Measurements from ENCODE around the gene STXBP6. TPM values are rescaled to one million over a fixed set of nuclear protein-coding genes. Genes with fewer than 3 reads are reported as not detected.

STXBP6 gene
- total and polyA plus RNA-seq, 9 donors, result 1.0 to 9.3 (median 5.5) TPM

DNA sequence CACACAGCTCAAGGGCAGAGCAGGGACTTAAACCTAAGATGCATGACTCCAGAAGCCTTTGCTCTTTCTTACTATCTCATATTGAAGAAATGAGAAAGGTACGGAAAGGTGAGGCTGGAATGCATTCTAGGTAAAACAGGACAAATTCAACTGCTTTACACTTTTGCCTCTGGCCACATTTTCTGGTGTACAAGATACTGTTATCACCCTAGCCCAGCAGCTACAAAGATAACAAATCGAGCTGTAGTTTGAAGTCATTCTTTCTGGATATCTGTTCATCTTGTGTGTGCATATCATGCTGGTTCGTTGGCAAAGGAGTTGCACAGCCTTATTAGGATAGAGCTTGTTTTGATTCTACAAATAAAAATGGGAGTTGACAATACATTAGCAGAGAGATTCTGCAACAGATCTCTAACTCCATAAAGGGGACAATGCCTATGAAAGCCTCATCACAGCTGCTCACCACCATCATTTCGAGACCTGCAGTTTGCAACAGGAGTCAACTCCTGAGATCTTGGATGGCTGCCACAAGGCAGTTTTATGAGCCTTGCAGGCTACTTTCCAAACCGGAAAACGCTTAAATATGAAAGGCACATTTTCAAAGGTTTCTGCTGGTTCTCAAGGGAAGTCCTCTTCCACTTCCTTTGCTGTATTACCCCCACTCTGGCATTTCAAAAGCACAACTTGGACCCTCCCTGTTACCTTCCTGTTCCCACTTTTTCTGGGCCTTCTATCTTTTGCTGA lies 64.9 kb downstream of the STXBP6 start:
- Histone ChIP-seq H3K27me3 (no peaks in the 10 kb centered on the region), H3K4me3 (no peak overlapping the region), H3K27ac (no peak overlapping the region), H3K36me3 (no peaks in the 10 kb centered on the region), H3K9me3 (no peaks in the 10 kb centered on the region), H3K4me1 (ENCODE audit: insufficient read depth) (no peaks in the 10 kb centered on the region)
- TF ChIP-seq EP300 (IDR thresholded peaks at IDR 0.05) (no peak), POLR2A (IDR thresholded peaks at IDR 0.05) (no peak)
- TF ChIP-seq, protein P1, sequence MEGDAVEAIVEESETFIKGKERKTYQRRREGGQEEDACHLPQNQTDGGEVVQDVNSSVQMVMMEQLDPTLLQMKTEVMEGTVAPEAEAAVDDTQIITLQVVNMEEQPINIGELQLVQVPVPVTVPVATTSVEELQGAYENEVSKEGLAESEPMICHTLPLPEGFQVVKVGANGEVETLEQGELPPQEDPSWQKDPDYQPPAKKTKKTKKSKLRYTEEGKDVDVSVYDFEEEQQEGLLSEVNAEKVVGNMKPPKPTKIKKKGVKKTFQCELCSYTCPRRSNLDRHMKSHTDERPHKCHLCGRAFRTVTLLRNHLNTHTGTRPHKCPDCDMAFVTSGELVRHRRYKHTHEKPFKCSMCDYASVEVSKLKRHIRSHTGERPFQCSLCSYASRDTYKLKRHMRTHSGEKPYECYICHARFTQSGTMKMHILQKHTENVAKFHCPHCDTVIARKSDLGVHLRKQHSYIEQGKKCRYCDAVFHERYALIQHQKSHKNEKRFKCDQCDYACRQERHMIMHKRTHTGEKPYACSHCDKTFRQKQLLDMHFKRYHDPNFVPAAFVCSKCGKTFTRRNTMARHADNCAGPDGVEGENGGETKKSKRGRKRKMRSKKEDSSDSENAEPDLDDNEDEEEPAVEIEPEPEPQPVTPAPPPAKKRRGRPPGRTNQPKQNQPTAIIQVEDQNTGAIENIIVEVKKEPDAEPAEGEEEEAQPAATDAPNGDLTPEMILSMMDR (IDR thresholded peaks at IDR 0.05), result no peak
- no peak for DNase-seq
- intact Hi-C loops (cut with DNase I), result loop anchor here in 1 of 4 donors (5.0 kb wide), 1 partner anchor 308 kb away; no protein-coding TSS in a partner anchor
- WGBS, 3 donors, result 43 to 52% (median 46%) methylated on average over 6 of the region's 6 CpGs

DNA sequence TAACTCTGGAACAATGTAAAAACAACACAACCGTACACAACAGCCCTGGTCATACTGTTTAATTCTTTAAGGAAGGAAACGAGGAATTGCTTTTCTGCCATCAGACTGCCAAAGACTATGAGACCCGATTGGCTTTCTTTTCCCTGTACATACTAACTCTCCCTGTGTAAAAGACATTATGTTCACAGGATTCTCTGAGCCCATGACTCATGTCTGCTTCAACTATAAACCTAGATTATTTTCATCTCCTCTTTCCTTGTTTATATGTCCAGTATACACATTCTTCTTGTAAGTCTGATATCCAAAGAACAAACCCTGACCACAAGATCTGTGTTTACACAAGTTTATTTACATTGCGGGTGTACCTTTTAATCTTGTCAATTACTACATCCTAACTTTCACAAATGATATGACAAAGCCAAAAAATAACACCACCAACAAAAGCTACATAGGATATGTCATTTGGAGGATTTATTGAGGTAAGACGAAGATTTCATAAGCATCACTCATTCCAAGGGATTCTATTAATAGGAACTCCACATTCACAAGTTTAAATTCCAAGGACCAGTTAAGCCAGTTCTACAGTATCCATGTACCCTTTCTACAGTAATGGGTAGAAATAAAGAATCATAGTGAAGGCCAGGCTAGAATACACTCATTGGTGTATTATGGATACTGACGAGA lies 67.3 kb downstream of the STXBP6 start:
- H3K9me3 ChIP-seq, result no peaks in the 10 kb centered on the region
- no peak for DNase-seq
- no peaks in the 10 kb centered on the region for H3K36me3 ChIP-seq
- intact Hi-C loops (cut with DNase I), result loop anchor here in 1 of 4 donors (5.0 kb wide), 1 partner anchor 305 kb away; no protein-coding TSS in a partner anchor
- no peaks in the 10 kb centered on the region for H3K4me1 ChIP-seq (ENCODE audit: insufficient read depth)
- H3K27ac ChIP-seq, result no peak overlapping the region
- no peak overlapping the region for H3K4me3 ChIP-seq
- TF ChIP-seq EP300 (IDR thresholded peaks at IDR 0.05) (no peak), POLR2A (IDR thresholded peaks at IDR 0.05) (no peak)
- TF ChIP-seq, protein P1 (IDR thresholded peaks at IDR 0.05), result no peak
- H3K27me3 ChIP-seq, result no peaks in the 10 kb centered on the region
- WGBS, 3 donors, result 15 to 46% (median 19%) methylated on average over 6 of the region's 6 CpGs

DNA sequence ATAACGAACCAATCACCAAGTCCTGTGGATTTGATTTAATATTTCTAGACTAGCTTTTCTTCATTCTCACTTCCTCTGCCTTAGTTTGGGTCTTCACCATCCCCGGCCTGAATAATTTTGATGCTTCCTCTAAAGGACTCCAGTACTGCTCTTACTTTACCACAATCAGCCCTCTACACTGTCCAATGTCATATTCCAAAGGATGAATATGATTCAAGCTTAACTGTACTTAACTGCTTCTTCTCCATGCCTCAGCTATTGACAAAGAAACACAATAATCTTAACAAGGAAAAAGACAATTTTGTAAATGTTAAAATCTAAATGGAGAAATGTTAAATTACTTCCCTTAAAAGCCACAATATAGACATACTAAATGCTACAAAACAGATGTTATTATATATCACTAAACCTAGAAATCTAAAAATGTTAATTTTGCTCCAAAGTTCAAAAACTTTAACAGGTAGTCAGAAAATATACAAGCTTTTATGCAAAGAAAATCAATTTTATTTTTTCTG lies 70.2 kb downstream of the STXBP6 start:
- Histone ChIP-seq H3K9me3 (no peaks in the 10 kb centered on the region), H3K27ac (no peak overlapping the region), H3K27me3 (no peaks in the 10 kb centered on the region), H3K4me3 (no peak overlapping the region), H3K36me3 (no peaks in the 10 kb centered on the region), H3K4me1 (ENCODE audit: insufficient read depth) (no peaks in the 10 kb centered on the region)
- intact Hi-C loops (cut with DNase I), result loop anchor here in 1 of 4 donors (5.0 kb wide), 1 partner anchor 302 kb away; no protein-coding TSS in a partner anchor
- DNase-seq, result no peak
- TF ChIP-seq, protein P1 (IDR thresholded peaks at IDR 0.05), result no peak
- TF ChIP-seq EP300 (IDR thresholded peaks at IDR 0.05) (no peak), POLR2A (IDR thresholded peaks at IDR 0.05) (no peak)
- WGBS, 3 donors, result 82 to 88% (median 86%) methylated on average over 2 of the region's 2 CpGs

DNA sequence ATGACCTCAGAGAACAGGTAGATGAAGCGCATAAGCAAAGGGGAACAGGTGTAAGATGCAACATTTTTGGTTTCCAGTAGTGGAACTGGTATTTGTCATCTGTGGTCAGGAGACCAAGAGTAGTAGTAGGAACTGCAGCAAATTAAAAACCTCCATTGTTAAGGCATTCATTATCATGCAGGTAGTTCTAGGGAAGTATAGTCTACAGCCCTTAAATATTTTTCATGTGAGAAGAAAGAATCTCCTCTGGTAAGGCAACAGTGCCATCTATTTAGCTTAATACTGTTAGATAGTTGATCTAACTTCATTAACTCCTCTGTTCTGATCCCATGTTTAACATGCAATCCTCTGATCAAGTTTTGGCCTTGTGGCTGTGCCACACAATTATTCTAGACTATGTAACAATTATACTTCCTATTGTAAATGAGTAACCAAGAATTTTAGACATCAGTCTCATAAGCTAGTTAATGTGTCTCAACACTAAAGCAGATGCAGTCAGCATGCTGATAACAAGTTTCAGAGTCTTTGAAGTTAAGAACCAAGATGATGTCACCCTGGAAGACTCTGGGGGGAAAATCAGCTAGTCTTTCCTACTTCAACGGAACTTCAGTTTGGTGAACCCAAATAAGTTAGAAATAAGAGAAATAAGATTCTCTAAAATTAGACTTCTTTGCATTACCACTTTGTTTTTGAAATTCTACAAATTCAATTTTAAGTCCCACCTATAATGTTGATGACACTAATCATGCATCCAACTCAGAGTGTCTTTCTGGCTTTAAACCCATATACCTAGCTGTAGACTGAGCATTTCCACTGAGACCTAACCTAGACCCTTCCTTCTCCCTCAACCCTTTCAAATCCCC lies 70.9 kb downstream of the STXBP6 start:
- intact Hi-C loops (cut with DNase I), result no loop called here

More for the DNA sequence above, 70.9 kb downstream of the STXBP6 start:
- no peak for TF ChIP-seq POLR2A (IDR thresholded peaks at IDR 0.05)
- TF ChIP-seq EP300 (IDR thresholded peaks at IDR 0.05), result no peak
- TF ChIP-seq, protein P1 (IDR thresholded peaks at IDR 0.05), result no peak
- 85 to 95% (median 91%) methylated on average over 2 of the region's 2 CpGs for WGBS, 3 donors
- H3K9me3 ChIP-seq, result no peaks in the 10 kb centered on the region
- H3K27me3 ChIP-seq, result no peaks in the 10 kb centered on the region
- H3K27ac ChIP-seq, result no peak overlapping the region
- no peak for DNase-seq
- H3K36me3 ChIP-seq, result no peaks in the 10 kb centered on the region
- no peaks in the 10 kb centered on the region for H3K4me1 ChIP-seq (ENCODE audit: insufficient read depth)
- no peak overlapping the region for H3K4me3 ChIP-seq
